CD4-positive, alpha-beta T cell treated with Interleukin-1 beta for 1 hour (primary cell): Measurements from ENCODE around the gene TM7SF3.
"Not testable (repeated sequence)": the region's sequence is repeated elsewhere in the genome, so short reads cannot be mapped to it uniquely, and the experiment has no call there.

ENCODE experiments used
- DNase-seq, 2 donors: peaks; one replicate each; pipeline ENCODE4 v3.0.0-alpha.2; 2020 to 2022

Gene TM7SF3

GRCh38 chr12:27014085-27014858 is at the start of gene TM7SF3:
Gene TM7SF3, minus strand, starts transcription at chr12:27014384. Its CDS starts 216 bp downstream, at chr12:27014168.
- DNase-seq: peak; percentile 95 to 96

- DNase-seq: no peak
Measured at GRCh38 chr12:27063250-27063851, 49.2 kb upstream of the TM7SF3 start.

- DNase-seq: no peak
Measured at GRCh38 chr12:27061317-27061716, 47.1 kb upstream of the TM7SF3 start.

- DNase-seq: no peak
Measured at GRCh38 chr12:27060740-27061139, 46.6 kb upstream of the TM7SF3 start.

GRCh38 chr12:27057543-27057942 is 43.4 kb upstream of the TM7SF3 start:
- no peak for DNase-seq

GRCh38 chr12:27055966-27056365 is 41.8 kb upstream of the TM7SF3 start:
- DNase-seq: no peak

GRCh38 chr12:27052742-27053141 is 38.6 kb upstream of the TM7SF3 start:
- DNase-seq: no peak

GRCh38 chr12:27052176-27052575 is 38.0 kb upstream of the TM7SF3 start:
- no peak for DNase-seq

- DNase-seq: no peak
Measured at GRCh38 chr12:27048822-27049752, 34.9 kb upstream of the TM7SF3 start.

GRCh38 chr12:27042018-27042417 is 27.8 kb upstream of the TM7SF3 start:
- DNase-seq: not testable (repeated sequence)

GRCh38 chr12:27040637-27041036 is 26.5 kb upstream of the TM7SF3 start:
- DNase-seq: not testable (repeated sequence)

GRCh38 chr12:27034607-27035293 is 20.6 kb upstream of the TM7SF3 start:
- DNase-seq: no peak

GRCh38 chr12:27032679-27033078 is 18.5 kb upstream of the TM7SF3 start:
- no peak for DNase-seq

- DNase-seq: no peak
Measured at GRCh38 chr12:27031531-27031930, 17.3 kb upstream of the TM7SF3 start.

- DNase-seq: no peak
Measured at GRCh38 chr12:27026257-27026656, 12.1 kb upstream of the TM7SF3 start.

- no peak for DNase-seq
Measured at GRCh38 chr12:27025116-27025515, 10.9 kb upstream of the TM7SF3 start.

- DNase-seq: no peak
Measured at GRCh38 chr12:27024291-27024690, 10.1 kb upstream of the TM7SF3 start.

GRCh38 chr12:27020761-27021160 is 6.6 kb upstream of the TM7SF3 start:
- DNase-seq: no peak

- no peak for DNase-seq
Measured at GRCh38 chr12:27018037-27018436, 3.9 kb upstream of the TM7SF3 start.

GRCh38 chr12:27017163-27017823 is 3.1 kb upstream of the TM7SF3 start:
- not testable (repeated sequence) for DNase-seq

GRCh38 chr12:27015730-27016076 is 1.5 kb upstream of the TM7SF3 start:
- DNase-seq: peak in 1 of 2 donors; percentile 53
